Neural crest cell (in vitro differentiated cells): Measurements from ENCODE around the gene BTBD2. TPM values are rescaled to one million over a fixed set of nuclear protein-coding genes. Genes with fewer than 3 reads are reported as not detected.

Source experiments
- DNase-seq: peaks from one replicate; pipeline ENCODE4 v3.0.0; 2021; ENCODE audit warnings: low read depth, mixed read lengths, low spot score
- H3K27ac Mint-ChIP-seq: one replicate; pipeline ENCODE4 v1.8.0; 2021; ENCODE audit warnings: mild to moderate bottlenecking, mixed read lengths; ENCODE audit not compliant: unreplicated experiment
- H3K27me3 Mint-ChIP-seq: 2 replicates; pipeline ENCODE4 v1.8.0; 2021; ENCODE audit warnings: low read depth, mild to moderate bottlenecking, mixed read lengths
- H3K36me3 Mint-ChIP-seq: 2 replicates; pipeline ENCODE4 v1.8.0; 2021; ENCODE audit warnings: low read depth, mild to moderate bottlenecking, mixed read lengths
- H3K4me1 Mint-ChIP-seq: 2 replicates; pipeline ENCODE4 v1.8.0; 2021; ENCODE audit warnings: mixed read lengths
- H3K4me3 Mint-ChIP-seq: one replicate; pipeline ENCODE4 v1.8.0; 2021; ENCODE audit warnings: mild to moderate bottlenecking, mixed read lengths
- H3K9me3 Mint-ChIP-seq: 2 replicates; pipeline ENCODE4 v1.8.0; 2021; ENCODE audit warnings: mixed read lengths
- total RNA-seq: library from RNA; stranded (reverse); gene quantifications from 2 replicates; pipeline ENCODE4 v1.2.1, GENCODE V29; 2021
- TF ChIP-seq, protein P1 (sequence below): fragments of 200-600 bp; sonication (generic); conservative IDR thresholded peaks from 2 replicates; pipeline ENCODE4 v1.5.0; 2021; ENCODE audit warnings: antibody characterized with exemption, mild to moderate bottlenecking

BTBD2 gene
- total RNA-seq, 1 donor from 2014 or later: 142 TPM

DNA sequence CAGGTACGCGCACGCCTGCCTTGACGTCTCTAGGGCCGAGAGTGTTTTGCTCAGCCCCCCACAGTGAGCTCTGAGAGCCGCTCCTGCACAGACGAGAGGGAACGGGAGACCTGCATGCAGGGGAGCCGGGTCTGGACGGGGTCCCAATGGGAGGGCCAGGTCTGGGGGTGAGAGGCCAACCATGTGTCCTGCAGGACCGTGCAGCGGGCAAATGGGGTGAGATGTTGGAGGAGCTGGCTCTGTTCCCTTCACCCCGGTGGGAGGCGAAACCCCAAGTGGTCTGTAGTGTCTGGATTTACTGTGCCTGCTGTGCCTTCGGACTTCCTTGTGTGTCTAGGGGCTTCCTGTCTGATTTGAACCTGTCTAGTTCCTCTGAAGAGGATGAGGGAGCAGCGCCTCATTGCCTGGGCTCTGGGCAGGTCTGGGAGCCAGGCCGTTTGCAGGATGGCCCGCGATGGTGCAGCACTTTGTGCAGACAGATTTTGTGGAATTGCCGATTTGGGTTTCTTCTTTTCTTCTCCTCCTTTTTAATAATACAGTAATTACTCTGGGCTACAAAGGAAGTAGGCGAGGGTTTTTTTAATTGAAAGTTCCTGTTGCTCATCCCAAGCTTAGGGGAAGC is 72.5 kb downstream of the BTBD2 start:
- Mint-ChIP-seq H3K4me3 (peak overlapping the region; percentile 97), H3K27ac (peak overlapping the region; percentile 86), H3K4me1 (peaks cover 24% of the 10 kb centered on the region), H3K36me3 (peaks cover 2% of the 10 kb centered on the region), H3K27me3 (no peaks in the 10 kb centered on the region), H3K9me3 (no peaks in the 10 kb centered on the region)
- TF ChIP-seq, protein P1, sequence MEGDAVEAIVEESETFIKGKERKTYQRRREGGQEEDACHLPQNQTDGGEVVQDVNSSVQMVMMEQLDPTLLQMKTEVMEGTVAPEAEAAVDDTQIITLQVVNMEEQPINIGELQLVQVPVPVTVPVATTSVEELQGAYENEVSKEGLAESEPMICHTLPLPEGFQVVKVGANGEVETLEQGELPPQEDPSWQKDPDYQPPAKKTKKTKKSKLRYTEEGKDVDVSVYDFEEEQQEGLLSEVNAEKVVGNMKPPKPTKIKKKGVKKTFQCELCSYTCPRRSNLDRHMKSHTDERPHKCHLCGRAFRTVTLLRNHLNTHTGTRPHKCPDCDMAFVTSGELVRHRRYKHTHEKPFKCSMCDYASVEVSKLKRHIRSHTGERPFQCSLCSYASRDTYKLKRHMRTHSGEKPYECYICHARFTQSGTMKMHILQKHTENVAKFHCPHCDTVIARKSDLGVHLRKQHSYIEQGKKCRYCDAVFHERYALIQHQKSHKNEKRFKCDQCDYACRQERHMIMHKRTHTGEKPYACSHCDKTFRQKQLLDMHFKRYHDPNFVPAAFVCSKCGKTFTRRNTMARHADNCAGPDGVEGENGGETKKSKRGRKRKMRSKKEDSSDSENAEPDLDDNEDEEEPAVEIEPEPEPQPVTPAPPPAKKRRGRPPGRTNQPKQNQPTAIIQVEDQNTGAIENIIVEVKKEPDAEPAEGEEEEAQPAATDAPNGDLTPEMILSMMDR: no peak
- no peak for DNase-seq

DNA sequence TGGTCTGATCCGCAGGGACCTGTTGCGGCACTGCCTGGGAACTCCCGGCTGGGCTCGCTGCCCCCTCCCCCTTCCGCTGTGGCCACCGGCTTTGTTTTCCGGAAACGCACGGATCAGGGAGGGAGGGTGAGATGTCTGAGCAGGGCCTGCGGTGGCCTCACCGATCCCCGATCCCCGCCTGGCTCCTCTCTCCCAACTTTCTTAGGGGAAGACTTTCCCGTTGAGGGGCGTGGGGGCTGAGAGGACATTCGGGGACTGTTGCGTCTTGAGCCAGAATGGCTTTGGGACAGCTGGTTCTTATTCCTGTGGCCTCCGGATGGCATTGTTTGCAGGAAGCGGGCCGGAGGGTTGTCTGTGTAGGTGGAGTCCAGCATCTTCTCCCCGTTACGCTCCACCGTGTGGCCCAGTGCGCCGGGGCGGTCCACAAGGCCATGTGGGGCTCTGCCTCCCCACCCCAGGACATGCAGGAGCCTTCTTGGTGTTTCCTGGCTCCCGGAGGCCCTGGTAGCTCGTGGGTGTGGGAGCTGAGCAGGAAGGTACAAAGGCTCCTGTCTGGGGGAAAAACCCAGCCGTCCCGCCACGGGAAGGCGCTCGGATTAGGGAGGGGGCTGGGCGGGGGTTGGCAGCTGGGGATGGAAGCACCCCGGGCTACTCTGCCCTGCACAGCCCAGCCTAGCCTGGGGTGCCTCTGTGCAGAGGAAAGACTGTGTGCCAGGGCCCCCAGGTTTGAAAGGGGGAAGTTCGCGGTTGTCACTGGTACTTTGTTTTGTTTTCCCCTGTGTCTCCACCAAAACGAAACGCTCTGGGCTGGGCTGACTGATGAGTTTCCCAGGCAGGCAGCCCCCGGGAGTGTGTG is 73.2 kb downstream of the BTBD2 start:
- DNase-seq: peak; percentile 70
- Mint-ChIP-seq H3K36me3 (peaks cover 2% of the 10 kb centered on the region), H3K27me3 (no peaks in the 10 kb centered on the region), H3K9me3 (no peaks in the 10 kb centered on the region), H3K27ac (peak overlapping the region; percentile 86), H3K4me3 (peak overlapping the region; percentile 97), H3K4me1 (peaks cover 24% of the 10 kb centered on the region)
- TF ChIP-seq, protein P1: no peak

DNA sequence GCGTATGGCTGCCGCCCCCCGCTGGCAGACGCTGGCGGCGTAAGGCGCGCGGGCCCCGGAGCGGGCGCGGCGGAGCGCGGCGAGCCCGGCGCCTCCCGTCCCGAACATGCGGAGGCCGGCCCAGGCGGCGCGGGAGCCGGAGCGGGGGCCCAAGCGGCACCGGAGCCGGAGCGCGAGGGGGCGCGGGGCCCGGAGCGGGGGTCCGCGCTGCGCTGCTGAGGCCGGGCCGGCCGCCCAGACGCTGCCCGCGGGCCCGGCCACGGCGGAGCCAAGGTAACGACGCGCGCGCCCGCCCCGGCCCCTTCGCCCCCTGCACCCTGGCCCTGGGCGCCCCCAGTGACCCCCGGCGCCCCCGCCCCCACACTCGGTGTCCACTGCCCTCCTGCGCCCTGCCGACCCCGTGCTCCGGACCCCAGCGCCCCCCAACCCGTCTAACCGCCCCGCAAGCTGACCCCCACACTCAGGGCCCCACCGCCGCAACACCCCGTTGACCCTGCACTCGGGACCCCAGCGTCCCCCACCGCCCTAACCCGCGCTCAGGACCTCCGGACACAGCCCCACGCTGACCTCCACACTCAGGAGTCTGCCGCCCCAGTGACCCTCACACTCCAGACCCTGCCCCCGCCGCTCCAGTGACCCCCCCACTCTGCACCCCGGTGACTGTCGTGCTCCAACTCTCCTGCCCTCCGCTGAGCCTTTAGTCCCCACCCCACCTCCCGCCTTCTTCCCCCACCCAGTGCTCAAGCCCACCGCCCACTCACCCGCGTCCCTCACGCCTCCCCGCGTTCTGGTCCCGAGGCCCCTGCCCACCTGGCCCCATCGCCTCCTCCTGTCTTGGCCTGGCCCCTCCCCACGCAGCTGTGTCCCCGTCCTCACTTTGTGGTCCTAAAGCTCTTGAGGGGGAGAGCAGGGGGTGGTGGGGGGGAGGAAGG is 74.1 kb downstream of the BTBD2 start, which contains the start of gene CSNK1G2:
CSNK1G2 (plus strand) TSS at position 27 of the 932 bp plus-strand sequence. CDS start 28,601 bp downstream, outside the sequence.
- no peak for DNase-seq
- H3K9me3 Mint-ChIP-seq: no peaks in the 10 kb centered on the region
- H3K27me3 Mint-ChIP-seq: no peaks in the 10 kb centered on the region
- H3K36me3 Mint-ChIP-seq: peaks cover 2% of the 10 kb centered on the region
- H3K27ac Mint-ChIP-seq: peak within 1 kb of the TSS; percentile 99
- H3K4me1 Mint-ChIP-seq: peaks cover 27% of the 10 kb centered on the region
- TF ChIP-seq, protein P1: no peak
- H3K4me3 Mint-ChIP-seq: peak within 1 kb of the TSS; percentile 97

DNA sequence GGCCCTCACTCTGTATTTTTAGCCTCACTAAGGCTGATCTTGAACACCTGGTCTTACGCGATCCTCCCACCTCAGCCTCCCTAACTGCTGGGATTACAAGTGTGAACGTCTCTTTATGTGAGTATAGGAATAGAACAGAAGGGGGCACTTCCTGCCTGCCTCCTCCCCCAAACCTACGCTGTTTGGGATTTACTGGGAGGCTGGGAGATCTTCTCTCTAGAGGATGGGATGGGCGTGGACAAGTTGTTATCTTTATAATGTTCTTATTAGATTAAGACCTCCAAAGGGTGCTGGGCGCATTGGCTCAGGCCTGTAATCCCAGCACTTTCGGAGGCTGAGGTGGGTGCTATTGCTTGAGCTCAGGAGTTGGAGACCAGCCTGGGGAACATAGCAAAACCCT is 77.4 kb downstream of the BTBD2 start:
- Mint-ChIP-seq H3K4me1 (peaks cover 26% of the 10 kb centered on the region), H3K27me3 (no peaks in the 10 kb centered on the region), H3K36me3 (peaks cover 6% of the 10 kb centered on the region), H3K27ac (no peak overlapping the region), H3K4me3 (peak overlapping the region; percentile 78), H3K9me3 (no peaks in the 10 kb centered on the region)
- TF ChIP-seq, protein P1: no peak
- no peak for DNase-seq
